Tongue (tissue), 2 donors: ENCODE measurements around the gene TGFBR1. TPM values are rescaled to one million over a fixed set of nuclear protein-coding genes. Genes with fewer than 3 reads are reported as not detected.
A peak's percentile ranks its signal among the peaks of the same experiment; 100 is the strongest.

Source experiments
- DNase-seq: peaks from one replicate; pipeline ENCODE4 v3.0.0-alpha.2; 2015
- total RNA-seq: library from RNA; depleted of rRNA; stranded (reverse); fragments of >200 nt; gene quantifications from one replicate; pipeline ENCODE4 v1.2.3, GENCODE V29; 2014

TGFBR1 gene
- total RNA-seq, 1 donor from 2014 or later: 62.0 TPM

GRCh38 chr9:99107421-99107820 lies 2.5 kb downstream of the TGFBR1 start:
- peak; percentile 29 for DNase-seq

GRCh38 chr9:99108131-99108530 lies 3.2 kb downstream of the TGFBR1 start:
- no peak for DNase-seq

DNA sequence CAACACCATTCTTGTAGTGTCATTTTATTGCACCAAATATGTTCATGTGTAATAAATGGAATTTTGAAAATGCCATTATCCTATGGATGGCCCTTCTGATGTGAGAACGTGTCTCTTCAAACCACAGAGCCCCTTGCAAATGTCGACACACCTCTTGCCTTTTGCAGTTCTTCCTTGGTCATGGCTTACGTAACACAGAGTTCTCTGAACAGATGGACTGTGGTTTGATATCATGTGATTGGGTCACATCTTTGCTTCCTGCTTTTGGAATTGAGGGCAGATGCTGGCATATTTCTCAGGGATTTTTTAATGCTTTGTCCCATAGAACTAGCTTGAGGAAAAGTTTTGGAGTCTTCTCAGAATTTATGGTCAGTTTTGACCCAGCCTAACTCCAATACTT lies 4.6 kb downstream of the TGFBR1 start:
- DNase-seq: no peak

DNA sequence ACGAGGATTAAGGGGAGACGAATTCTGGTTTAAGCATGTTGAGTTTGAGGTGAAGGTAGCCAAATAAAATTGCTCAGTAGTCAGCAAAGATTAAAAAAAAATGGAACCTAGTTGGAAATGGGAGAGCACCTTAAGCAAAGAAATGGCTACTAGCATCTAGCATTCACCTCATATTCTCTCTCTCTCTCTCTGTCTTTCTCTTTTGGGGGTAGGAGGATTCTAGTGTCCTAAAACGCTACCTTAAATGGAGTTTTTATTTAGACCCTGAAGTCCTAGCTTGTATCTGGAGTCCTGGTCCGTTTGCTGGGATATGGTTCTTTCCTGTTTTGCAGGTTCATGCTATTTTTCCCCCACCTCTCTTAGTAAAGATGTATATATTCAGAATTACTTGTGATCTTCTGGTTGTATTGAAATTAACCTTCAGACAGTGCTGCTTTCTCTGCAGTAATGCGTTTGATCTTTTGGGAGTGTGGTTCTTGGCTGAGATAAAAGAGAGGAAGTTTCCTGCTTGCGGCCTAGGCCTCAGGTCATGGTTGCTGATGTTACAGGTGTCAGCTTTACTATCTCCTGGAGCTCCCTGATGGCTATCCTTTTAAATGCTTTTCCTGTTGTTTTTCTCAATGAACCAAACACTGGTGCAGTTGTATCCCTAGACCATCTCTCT lies 8.0 kb downstream of the TGFBR1 start:
- no peak for DNase-seq

DNA sequence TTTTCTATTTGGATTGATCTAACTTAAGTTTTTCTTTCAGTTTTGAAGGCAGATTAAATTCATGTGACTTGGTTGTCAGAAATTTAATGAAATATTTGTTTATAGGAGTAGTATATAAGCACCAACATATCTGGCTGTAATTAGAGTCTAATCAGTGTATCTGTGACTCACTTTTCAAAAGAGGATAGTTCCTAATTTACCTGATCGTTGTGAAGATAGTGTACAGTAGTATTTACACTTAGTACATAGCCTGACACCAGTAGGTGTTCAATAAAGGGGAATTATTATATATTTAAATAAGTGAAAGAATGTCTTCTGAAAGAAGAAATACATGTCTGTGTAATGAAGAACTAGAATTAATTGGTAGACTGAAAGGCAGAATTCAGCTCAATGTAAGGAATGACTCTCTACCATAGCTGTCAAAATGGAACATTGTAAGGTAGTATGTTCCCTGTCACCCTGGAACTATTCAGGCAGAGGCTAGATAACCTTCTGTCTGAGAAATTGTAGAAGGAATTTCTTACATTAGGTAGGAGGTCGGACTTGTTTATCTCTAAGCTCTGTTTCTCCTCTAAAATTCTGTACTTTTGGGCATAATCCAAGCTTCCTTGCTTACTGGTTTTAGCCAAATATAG lies 8.6 kb downstream of the TGFBR1 start:
- no peak for DNase-seq

- DNase-seq: no peak
Observed at GRCh38 chr9:99114049-99114440, 9.1 kb downstream of the TGFBR1 start.

- no peak for DNase-seq
Observed at GRCh38 chr9:99114846-99115500, 10.1 kb downstream of the TGFBR1 start.

DNA sequence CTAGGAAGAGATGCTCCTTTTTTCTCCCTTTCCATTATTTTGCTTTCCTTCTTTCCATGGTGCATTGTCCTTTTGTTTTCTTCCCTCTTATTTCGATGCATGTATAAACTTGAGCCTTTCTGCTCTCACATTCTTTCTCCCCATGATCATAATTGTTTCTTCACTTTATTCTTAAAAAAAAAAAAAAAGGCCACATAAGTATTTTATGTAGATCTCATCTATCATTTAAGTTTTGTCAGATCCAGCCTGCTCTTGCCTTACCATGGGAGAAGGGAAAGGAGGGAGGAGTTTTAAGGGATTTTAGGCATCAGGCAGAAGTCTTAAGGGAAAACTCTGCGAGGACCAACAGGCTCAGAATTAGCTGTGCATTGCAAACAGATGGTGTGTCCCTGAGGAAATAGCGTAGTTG lies 11.1 kb downstream of the TGFBR1 start:
- no peak for DNase-seq

DNA sequence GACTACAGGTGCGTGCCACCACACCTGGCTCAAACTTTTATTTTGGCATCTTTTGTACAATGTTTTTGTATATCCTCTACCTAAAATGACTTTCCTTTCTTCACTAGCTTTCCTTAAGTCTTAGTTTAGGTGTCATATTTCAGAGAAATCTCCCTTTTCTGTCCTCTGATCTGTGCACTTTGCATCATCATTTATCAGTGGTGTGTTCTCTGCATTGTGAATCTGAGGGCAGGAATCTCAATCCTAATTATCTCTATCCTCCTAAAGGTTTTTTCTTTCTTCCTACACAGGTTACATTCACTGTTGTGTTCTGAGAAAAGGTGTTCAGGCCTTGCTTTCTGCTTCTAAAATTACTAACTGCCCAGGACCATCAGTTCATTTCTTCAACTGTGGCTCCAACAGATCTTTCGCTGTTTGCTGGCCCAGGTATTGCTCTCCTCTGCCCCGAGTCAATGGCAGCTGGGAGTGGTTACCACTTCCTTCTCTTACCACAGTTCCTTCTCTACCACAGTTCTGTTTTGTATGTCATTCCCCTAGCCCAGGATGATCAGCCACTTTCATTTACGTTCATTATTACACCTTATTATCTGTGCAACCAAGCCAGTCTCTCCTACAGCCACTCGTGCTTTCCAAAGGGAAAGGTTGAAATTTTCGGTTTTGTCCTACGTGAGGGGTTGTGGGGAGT lies 14.0 kb downstream of the TGFBR1 start:
- no peak for DNase-seq

DNA sequence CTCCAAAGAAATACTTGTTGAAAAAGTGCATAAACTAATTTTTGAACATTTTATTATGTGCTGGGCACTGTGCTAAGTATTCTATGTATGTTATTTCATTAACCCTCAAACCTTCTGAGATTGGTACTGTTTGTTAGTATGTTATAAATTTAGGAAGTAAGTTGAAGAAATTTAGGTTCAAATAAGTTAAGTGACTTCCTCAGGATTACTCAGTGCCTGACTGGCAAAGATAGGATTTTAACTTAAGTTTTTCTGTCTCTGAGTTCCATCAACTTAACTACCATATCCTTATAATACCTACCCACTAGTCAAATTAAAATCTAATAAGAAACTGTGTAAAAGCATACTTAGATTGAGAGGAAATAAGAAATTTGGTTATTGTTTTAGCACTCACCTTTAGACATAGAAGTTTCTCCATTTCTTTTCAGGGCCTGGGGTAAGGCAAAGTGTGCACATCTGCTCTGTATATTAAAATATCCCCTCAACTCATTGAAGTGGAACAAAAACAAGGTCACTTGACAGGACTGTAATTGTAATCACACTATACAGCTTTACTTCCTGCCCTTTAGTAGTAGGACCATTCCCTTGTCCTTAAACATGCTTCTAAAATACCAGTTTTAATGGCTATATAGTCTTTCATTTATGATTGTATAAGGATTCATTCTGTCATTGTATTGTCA lies 15.2 kb downstream of the TGFBR1 start:
- DNase-seq: no peak

- no peak for DNase-seq
Observed at GRCh38 chr9:99121604-99122003, 16.7 kb downstream of the TGFBR1 start.

- DNase-seq: no peak
Observed at GRCh38 chr9:99124534-99125255, 19.8 kb downstream of the TGFBR1 start.

- DNase-seq: no peak
Observed at GRCh38 chr9:99125446-99125845, 20.5 kb downstream of the TGFBR1 start.

- DNase-seq: no peak
Observed at GRCh38 chr9:99126312-99126711, 21.4 kb downstream of the TGFBR1 start.

DNA sequence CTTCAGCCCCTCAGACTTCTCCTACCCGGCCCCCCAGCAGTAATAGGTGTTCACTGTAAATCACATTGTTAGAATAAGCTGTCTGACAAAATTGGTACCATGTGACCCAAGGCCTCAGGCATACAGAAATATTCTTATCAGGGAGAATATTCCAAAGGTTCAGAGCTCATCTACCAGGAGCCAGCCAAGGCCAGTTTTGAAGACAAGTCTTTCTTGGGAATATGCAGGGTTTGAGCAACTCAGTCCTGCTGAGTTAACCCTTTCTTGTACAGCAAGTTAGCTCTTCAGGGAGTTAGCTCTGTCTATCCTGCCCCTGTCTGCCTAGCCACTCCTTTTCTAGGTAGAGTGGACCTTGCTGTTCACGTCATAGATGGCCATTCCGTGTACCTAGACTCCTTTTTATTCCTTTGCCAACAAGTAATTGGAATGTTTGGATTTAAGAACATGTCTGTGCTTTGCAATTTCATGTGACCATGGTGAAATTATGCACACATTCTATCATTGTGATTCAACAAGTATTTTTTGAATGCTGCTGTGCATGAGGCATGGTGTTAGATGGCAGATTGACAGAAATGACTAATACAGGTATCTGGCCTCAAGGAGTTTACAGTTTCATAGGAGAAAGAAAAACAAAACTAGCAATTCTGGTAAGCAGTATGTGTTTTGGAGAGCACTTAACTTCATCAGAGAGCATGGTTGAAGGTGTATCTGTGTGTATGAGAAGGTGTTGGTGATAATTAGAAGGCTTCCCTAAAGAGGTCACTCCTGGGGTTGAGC lies 22.6 kb downstream of the TGFBR1 start:
- DNase-seq: no peak

GRCh38 chr9:99128133-99128406 lies 23.2 kb downstream of the TGFBR1 start:
- no peak for DNase-seq

- DNase-seq: no peak
Observed at GRCh38 chr9:99129091-99129490, 24.2 kb downstream of the TGFBR1 start.

- no peak for DNase-seq
Observed at GRCh38 chr9:99130069-99130468, 25.2 kb downstream of the TGFBR1 start.

GRCh38 chr9:99133145-99133544 lies 28.2 kb downstream of the TGFBR1 start:
- no peak for DNase-seq

GRCh38 chr9:99134893-99135341 lies 30.0 kb downstream of the TGFBR1 start:
- DNase-seq: no peak

- DNase-seq: peak; percentile 43
Observed at GRCh38 chr9:99135456-99135855, 30.5 kb downstream of the TGFBR1 start.
